GM12873 (cell line): ENCODE measurements around the gene NTNG2.
A peak's percentile ranks its signal among the peaks of the same experiment; 100 is the strongest.

Experiments
- TF ChIP-seq, protein P1 (sequence below): IDR thresholded peaks from 2 replicates; pipeline ENCODE4 v1.5.1; 2012; ENCODE audit warnings: low read depth, mild to moderate bottlenecking, moderate library complexity, low read length, control low read depth; ENCODE audit not compliant: insufficient read depth; ENCODE audit errors: missing control alignments

Gene NTNG2

DNA sequence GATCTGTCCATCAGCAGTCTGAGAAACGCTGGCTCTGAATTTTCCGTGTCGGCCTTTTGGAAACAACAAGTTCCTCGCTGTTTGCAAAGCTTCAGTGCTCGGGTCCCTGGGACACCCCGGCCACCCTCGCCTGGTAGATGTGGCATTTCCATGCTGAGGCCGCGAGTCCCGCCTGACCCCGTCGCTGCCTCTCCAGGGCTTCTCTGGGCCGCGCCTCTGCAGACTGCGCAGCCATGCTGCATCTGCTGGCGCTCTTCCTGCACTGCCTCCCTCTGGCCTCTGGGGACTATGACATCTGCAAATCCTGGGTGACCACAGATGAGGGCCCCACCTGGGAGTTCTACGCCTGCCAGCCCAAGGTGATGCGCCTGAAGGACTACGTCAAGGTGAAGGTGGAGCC is 4.7 kb downstream of the NTNG2 start:
- TF ChIP-seq, protein P1, sequence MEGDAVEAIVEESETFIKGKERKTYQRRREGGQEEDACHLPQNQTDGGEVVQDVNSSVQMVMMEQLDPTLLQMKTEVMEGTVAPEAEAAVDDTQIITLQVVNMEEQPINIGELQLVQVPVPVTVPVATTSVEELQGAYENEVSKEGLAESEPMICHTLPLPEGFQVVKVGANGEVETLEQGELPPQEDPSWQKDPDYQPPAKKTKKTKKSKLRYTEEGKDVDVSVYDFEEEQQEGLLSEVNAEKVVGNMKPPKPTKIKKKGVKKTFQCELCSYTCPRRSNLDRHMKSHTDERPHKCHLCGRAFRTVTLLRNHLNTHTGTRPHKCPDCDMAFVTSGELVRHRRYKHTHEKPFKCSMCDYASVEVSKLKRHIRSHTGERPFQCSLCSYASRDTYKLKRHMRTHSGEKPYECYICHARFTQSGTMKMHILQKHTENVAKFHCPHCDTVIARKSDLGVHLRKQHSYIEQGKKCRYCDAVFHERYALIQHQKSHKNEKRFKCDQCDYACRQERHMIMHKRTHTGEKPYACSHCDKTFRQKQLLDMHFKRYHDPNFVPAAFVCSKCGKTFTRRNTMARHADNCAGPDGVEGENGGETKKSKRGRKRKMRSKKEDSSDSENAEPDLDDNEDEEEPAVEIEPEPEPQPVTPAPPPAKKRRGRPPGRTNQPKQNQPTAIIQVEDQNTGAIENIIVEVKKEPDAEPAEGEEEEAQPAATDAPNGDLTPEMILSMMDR: peak; percentile 51

DNA sequence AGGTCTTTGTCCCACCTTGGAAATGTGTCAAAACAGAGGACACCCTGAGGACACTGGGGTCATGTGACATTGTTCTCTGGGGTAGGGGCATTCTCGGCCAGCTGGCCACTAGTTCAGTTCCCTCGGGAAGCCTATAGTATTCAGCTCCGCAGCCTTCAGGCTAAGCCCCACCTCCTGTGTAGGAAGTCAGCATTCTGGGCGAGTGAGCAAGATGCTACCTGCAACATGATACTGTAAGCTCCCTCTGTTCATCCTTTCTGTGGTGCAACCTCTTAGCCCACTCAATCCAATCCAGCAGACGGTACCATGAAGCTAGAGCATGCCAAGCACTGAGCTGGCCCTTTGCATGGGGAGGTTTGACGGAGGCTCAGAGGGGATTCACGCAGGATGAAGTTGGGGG is 5.3 kb downstream of the NTNG2 start:
- TF ChIP-seq, protein P1: no peak

DNA sequence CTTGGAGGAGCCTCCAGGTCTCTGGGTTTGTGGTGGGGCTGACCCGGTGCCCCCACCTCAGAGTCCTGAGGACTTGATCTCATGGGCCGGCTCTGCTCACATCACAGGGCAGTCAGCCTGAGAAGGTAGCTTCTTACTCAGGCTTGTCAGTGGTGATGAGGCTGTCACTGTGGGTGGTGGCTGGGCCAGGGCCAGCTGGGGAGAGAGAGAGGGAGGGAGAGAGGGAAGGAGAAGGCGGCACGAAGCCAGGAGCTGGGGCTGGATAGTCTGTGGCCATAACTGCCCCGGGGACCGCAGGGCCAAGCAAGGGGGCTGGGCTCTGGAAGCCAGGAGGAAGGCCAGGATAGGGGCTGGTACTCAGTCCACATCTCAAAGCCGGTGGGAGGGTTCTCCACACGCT is 6.5 kb downstream of the NTNG2 start:
- TF ChIP-seq, protein P1: no peak

DNA sequence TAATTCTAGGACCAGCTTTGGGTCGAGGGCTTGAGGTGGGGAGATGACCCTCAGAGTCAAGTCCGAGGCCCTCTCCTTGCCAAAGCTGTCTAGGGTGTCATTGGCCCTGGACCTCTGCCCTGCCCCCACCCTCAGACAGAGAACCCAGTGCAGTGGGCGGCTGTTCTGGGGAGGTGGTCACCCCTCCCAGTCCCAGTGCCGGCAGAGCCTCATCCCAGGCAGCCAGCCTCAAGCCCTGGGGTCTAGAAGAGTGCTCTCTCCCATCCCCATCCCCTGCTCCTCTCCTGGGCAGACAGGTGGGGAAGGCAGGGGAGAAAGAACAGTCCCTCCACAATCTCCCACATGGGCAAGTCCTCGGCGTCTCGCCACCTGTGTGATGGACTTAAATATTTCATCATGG is 7.0 kb downstream of the NTNG2 start:
- TF ChIP-seq, protein P1: no peak

DNA sequence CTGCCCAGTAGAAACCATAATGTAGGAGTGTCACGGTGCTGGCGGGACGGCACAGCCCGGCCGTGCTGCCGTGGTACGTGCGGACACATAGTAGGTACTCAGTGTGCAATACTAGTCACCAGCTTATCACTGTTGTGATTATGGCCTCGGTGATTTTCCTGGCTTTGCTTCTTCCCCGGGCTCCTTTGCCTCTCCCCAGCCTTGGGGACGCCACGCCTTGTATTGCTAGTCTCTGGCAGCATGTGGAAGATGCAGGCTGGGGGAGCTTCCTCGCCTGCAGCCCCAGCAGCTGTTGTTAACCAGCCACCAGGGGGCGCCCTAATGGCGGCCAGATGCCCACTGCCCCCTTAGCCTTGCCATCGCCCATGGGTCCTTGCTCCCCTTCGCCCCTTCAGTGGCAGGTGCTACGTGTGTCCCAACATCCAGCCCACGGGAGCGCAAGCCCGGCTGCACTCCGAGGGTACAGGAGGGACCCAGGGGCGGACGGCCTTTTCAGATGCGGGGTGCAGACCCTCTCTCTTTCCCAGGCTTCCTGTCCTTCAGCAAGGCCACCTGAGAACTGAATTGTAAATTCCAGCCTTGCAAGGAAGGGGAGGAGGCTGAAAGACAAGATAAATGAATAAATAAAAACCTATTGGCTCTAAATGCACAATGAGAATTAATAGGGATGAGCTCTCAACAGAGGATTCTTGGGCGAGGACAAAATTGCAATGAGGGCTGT is 8.0 kb downstream of the NTNG2 start:
- TF ChIP-seq, protein P1: peak; percentile 94

DNA sequence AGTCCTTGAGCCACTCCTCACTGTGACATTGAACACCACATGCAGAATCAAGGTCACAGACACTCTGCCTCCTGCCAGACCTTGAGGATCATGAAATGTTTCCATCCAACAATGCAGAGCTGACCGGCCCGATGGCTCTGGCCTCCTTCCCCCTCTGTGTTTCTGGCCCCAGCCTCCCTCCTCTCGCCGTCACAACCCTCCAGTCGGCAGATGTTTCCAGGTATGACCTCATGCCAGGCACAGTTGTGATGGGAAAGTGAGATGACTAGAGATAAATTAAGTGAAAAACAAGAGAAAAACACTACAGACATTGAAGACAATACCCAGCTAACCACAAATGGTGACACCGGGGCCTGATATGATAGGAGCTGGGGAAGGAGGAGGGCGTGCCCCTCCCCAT is 9.8 kb downstream of the NTNG2 start:
- TF ChIP-seq, protein P1: no peak

DNA sequence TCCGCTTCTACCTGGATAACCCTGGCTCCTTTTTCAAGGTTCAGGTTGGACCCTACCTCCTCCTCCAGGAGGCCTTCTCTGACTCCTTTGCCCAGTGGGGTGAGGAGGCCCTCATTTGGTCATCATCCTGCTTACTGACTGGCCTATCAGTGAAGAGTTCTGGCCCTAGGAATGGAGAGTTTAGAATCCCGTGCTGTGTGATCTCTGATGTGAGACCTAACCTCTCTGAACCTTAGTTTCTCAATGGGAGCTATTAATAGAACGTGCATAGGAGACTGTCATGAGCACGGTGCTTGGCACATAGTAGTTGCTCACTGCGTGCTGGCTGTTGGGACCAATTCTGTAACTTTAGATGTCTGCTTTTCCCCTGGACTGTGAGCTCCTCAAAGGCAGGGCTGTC is 10.3 kb downstream of the NTNG2 start:
- TF ChIP-seq, protein P1: no peak
